CD4-positive, alpha-beta T cell treated with Interleukin-15 for 4 hours (primary cell): ENCODE measurements around the gene SERINC2.
"Not testable (repeated sequence)": the region's sequence is repeated elsewhere in the genome, so short reads cannot be mapped to it uniquely, and the experiment has no call there.

ENCODE experiments used
- DNase-seq: peaks from one replicate; pipeline ENCODE4 v3.0.0-alpha.2; 2020; ENCODE audit warnings: low spot score

The SERINC2 gene

GRCh38 chr1:31383967-31384366, 29.0 kb upstream of the SERINC2 start:
- no peak for DNase-seq

GRCh38 chr1:31386576-31387243, 26.3 kb upstream of the SERINC2 start:
- not testable (repeated sequence) for DNase-seq

- DNase-seq = no peak
These were observed 25.4 kb upstream of the SERINC2 start for GRCh38 chr1:31387612-31388011.

- no peak for DNase-seq
These were observed 23.4 kb upstream of the SERINC2 start for GRCh38 chr1:31389616-31390015.

GRCh38 chr1:31390071-31390470, 22.9 kb upstream of the SERINC2 start:
- DNase-seq = no peak

- DNase-seq = no peak
These were observed 19.6 kb upstream of the SERINC2 start for GRCh38 chr1:31393463-31393862.

GRCh38 chr1:31394584-31395193, 18.3 kb upstream of the SERINC2 start:
- peak; percentile 67 for DNase-seq

- DNase-seq = no peak
These were observed 16.2 kb upstream of the SERINC2 start for GRCh38 chr1:31396633-31397351.

GRCh38 chr1:31397360-31398095, 15.5 kb upstream of the SERINC2 start:
- no peak for DNase-seq

GRCh38 chr1:31398246-31398645, 14.8 kb upstream of the SERINC2 start:
- DNase-seq = no peak

- no peak for DNase-seq
These were observed 13.0 kb upstream of the SERINC2 start for GRCh38 chr1:31399976-31400375.

GRCh38 chr1:31400393-31400792, 12.6 kb upstream of the SERINC2 start:
- DNase-seq = no peak

GRCh38 chr1:31401241-31401640, 11.8 kb upstream of the SERINC2 start:
- no peak for DNase-seq

GRCh38 chr1:31405578-31406245, 7.3 kb upstream of the SERINC2 start:
- no peak for DNase-seq

GRCh38 chr1:31407029-31407626, 5.9 kb upstream of the SERINC2 start:
- DNase-seq = no peak

GRCh38 chr1:31408788-31409318, 4.2 kb upstream of the SERINC2 start:
- no peak for DNase-seq

- no peak for DNase-seq
These were observed 2.8 kb upstream of the SERINC2 start for GRCh38 chr1:31409946-31410858.

GRCh38 chr1:31410871-31411270, 2.1 kb upstream of the SERINC2 start:
- no peak for DNase-seq

- DNase-seq = no peak
These were observed 808 bp upstream of the SERINC2 start for GRCh38 chr1:31412205-31412604.

- no peak for DNase-seq
These were observed 490 bp downstream of the SERINC2 start for GRCh38 chr1:31413405-31414001.
